ENCODE data around the gene BCL2L1. TPM values are rescaled to one million over a fixed set of nuclear protein-coding genes. Genes with fewer than 3 reads are reported as not detected.

Gene BCL2L1
- total RNA-seq, 2 donors from 2014 or later = 96.2 to 103 TPM

DNA sequence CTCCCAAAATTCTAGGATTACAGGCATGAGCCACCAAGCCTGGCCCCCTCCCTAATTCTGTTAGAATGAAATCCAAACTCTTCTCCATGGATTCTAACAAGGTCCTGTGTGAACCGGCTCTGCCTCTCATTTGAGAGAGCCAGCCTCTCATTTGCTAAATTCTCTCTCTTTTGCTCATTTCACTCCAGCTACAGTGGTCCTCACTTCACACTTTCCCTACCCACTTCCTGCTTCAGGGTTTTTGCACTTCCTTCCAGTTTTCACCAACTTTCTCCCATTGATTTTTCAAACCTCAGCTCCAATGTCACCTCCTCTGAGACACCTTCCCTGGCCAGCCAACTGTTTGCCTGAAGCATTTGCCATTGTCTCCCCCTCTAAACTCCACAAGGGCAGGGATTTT, 79.8 kb downstream of the BCL2L1 start:
- H3K27ac ChIP-seq = no peak overlapping the region
- no peak for TF ChIP-seq POLR2A (IDR thresholded peaks at IDR 0.05)
- TF ChIP-seq, protein P1, sequence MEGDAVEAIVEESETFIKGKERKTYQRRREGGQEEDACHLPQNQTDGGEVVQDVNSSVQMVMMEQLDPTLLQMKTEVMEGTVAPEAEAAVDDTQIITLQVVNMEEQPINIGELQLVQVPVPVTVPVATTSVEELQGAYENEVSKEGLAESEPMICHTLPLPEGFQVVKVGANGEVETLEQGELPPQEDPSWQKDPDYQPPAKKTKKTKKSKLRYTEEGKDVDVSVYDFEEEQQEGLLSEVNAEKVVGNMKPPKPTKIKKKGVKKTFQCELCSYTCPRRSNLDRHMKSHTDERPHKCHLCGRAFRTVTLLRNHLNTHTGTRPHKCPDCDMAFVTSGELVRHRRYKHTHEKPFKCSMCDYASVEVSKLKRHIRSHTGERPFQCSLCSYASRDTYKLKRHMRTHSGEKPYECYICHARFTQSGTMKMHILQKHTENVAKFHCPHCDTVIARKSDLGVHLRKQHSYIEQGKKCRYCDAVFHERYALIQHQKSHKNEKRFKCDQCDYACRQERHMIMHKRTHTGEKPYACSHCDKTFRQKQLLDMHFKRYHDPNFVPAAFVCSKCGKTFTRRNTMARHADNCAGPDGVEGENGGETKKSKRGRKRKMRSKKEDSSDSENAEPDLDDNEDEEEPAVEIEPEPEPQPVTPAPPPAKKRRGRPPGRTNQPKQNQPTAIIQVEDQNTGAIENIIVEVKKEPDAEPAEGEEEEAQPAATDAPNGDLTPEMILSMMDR (IDR thresholded peaks at IDR 0.05) = no peak
- whole genome bisulfite sequencing, 2 donors = 59 to 75% methylated on average over 1 of the region's 1 CpG

DNA sequence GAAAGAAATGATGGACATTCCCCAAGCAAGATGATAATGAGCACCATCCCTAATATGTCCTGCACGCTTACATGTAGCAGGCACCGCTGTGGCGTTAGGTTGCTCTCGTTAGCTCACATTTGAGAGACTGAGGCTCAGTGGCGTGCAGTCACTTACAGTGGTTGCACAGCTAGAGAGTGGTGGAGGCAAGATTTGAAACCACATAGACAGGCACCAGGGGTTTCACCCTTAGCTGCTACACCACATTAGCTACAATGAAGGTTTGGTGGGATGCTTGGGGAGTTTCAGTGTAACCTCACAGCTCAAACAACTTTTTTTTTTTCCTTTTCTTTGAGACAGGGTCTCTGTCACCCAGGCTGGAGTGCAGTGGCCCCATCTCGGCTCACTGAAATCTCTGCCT, 81.3 kb downstream of the BCL2L1 start:
- no peaks in the 10 kb centered on the region for H3K4me1 ChIP-seq
- TF ChIP-seq POLR2A (IDR thresholded peaks at IDR 0.05) = no peak
- TF ChIP-seq, protein P1 (IDR thresholded peaks at IDR 0.05) = no peak
- DNase-seq (no peak), ATAC-seq (no peak)
- 84 to 87% methylated on average over 6 of the region's 6 CpGs for WGBS, 2 donors
- no peak overlapping the region for H3K27ac ChIP-seq
- intact Hi-C loops (cut with DNase I) = no loop called here
- peaks cover 0 to 12% of the 10 kb centered on the region in 2 donors for H3K27me3 ChIP-seq
- no peak overlapping the region for H3K4me3 ChIP-seq
- H3K9me3 ChIP-seq = no peaks in the 10 kb centered on the region
- H3K36me3 ChIP-seq (replicated peaks in 1 of 2; ENCODE audit: insufficient read depth in 1 of 2, low read depth in 2 of 2) = no peaks in the 10 kb centered on the region

More for the DNA sequence above, 79.8 kb downstream of the BCL2L1 start:
- intact Hi-C loops (cut with DNase I) = no loop called here
- Histone ChIP-seq H3K27me3 (peaks cover 0 to 12% of the 10 kb centered on the region in 2 donors), H3K4me3 (no peak overlapping the region), H3K36me3 (replicated peaks in 1 of 2; ENCODE audit: insufficient read depth in 1 of 2, low read depth in 2 of 2) (no peaks in the 10 kb centered on the region), H3K4me1 (no peaks in the 10 kb centered on the region), H3K9me3 (no peaks in the 10 kb centered on the region)
- DNase-seq (no peak), ATAC-seq (no peak)

DNA sequence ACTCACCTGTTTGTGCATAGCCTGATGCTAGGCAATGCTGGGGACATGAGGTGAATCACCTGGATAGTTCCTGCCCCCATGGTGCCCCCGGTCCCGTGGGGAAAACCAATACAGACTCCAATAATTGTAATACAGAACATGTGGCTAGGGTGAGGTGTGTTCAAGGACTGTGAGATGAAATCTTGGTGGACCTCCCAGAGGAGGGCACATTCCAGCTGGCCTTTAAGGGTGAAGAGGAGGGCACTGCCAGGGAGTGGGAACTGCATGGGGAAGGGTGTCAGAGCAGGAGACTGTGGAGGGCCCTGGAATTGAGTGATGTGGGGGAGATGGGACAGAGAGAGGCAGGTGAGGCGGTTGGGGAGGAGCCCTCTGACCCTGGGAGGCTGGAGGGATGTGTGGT, 82.4 kb downstream of the BCL2L1 start:
- TF ChIP-seq, protein P1 (IDR thresholded peaks at IDR 0.05) = no peak
- no peak for TF ChIP-seq POLR2A (IDR thresholded peaks at IDR 0.05)
- peaks cover 0 to 12% of the 10 kb centered on the region in 2 donors for H3K27me3 ChIP-seq
- DNase-seq = no peak
- intact Hi-C loops (cut with DNase I) = no loop called here
- H3K36me3 ChIP-seq (replicated peaks in 1 of 2; ENCODE audit: insufficient read depth in 1 of 2, low read depth in 2 of 2) = no peaks in the 10 kb centered on the region
- H3K27ac ChIP-seq = no peak overlapping the region
- no peak overlapping the region for H3K4me3 ChIP-seq
- WGBS, 2 donors = 49 to 65% methylated on average over 3 of the region's 3 CpGs
- no peak for ATAC-seq
- H3K9me3 ChIP-seq = no peaks in the 10 kb centered on the region
- H3K4me1 ChIP-seq = no peaks in the 10 kb centered on the region

DNA sequence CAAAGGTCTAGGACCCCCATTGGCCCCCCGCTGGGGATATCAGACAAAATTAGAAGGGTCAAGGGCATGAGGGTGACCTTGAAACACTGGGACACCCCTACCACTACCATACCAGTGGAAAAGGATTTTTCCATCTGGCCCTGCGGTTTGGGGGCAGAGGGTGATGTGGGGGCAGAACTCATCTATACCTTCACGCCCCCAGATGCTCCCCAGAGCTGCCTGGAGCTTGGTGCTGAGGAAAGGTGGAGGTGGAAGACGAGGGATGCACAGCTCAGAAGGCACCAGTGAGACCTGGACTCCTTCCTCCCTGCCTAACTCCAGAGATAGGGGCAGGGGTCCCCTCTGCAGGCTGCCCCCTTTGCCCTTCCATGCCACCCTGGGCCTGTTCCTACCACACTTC, 83.9 kb downstream of the BCL2L1 start:
- ATAC-seq (no peak), DNase-seq (no peak)
- Histone ChIP-seq H3K27me3 (peaks cover 0 to 12% of the 10 kb centered on the region in 2 donors), H3K4me3 (no peak overlapping the region), H3K9me3 (no peaks in the 10 kb centered on the region), H3K36me3 (replicated peaks in 1 of 2; ENCODE audit: insufficient read depth in 1 of 2, low read depth in 2 of 2) (no peaks in the 10 kb centered on the region), H3K27ac (no peak overlapping the region), H3K4me1 (no peaks in the 10 kb centered on the region)
- TF ChIP-seq, protein P1 (IDR thresholded peaks at IDR 0.05) = no peak
- TF ChIP-seq POLR2A (IDR thresholded peaks at IDR 0.05) = no peak
- 57 to 73% methylated on average over 3 to 4 of the region's 4 CpGs for WGBS, 2 donors
- intact Hi-C loops (cut with DNase I) = no loop called here

DNA sequence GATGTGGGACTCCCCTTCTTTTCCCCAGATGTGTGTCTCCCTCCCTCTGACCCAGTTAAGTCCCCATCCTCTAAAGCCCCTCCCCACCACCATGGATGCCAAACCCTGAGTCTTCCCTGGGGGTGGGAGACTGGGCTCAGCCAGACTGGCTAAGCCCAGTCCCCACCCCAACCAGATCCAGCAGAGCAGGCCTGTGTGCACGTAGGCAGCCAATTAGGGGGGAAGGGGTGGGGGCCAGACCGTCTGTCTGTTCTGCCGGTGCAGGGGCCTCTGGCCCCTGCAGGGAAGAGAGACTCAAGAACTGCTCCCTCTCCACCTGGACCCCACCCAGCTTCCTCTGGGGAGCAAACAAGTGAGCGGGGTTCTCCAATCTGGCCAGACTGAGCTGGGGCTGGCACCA, 84.4 kb downstream of the BCL2L1 start:
- Histone ChIP-seq H3K4me3 (no peak overlapping the region), H3K4me1 (no peaks in the 10 kb centered on the region), H3K27ac (no peak overlapping the region), H3K27me3 (peaks cover 0 to 12% of the 10 kb centered on the region in 2 donors), H3K9me3 (no peaks in the 10 kb centered on the region), H3K36me3 (replicated peaks in 1 of 2; ENCODE audit: insufficient read depth in 1 of 2, low read depth in 2 of 2) (no peaks in the 10 kb centered on the region)
- no peak for TF ChIP-seq POLR2A (IDR thresholded peaks at IDR 0.05)
- TF ChIP-seq, protein P1 (IDR thresholded peaks at IDR 0.05) = no peak
- intact Hi-C loops (cut with DNase I) = no loop called here
- DNase-seq (no peak), ATAC-seq (no peak)
- 76 to 88% methylated on average over 3 to 4 of the region's 4 CpGs for WGBS, 2 donors

Data from body of pancreas (tissue), 4 donors.